ENCODE measurements around the gene TSC22D2.

- no peak for TF ChIP-seq EZH2 (IDR thresholded peaks at IDR 0.05; ENCODE audit: low read depth, low read length, severe bottlenecking)
- no peak for TF ChIP-seq CTCF (IDR thresholded peaks at IDR 0.05; ENCODE audit: control extremely low read depth in 1 of 3, insufficient read depth in 1 of 3, low read depth in 1 of 3, low read length in 3 of 3)
- TF ChIP-seq TAF7 (optimal IDR thresholded peaks at IDR 0.05; ENCODE audit: borderline replicate concordance, low read depth, low read length) = no peak
- TF ChIP-seq POLR2AphosphoS5 (IDR thresholded peaks at IDR 0.05; ENCODE audit: low read depth, low read length) = no peak
- no peak for TF ChIP-seq NANOG (IDR thresholded peaks at IDR 0.05; ENCODE audit: insufficient read depth, low read depth, low read length, poor library complexity, severe bottlenecking)
- no peak for TF ChIP-seq KDM5A (IDR thresholded peaks at IDR 0.05; ENCODE audit: low read length)
- TF ChIP-seq TAF1 (IDR thresholded peaks at IDR 0.05; ENCODE audit: low read depth, low read length) = no peak
- TF ChIP-seq FOSL1 (IDR thresholded peaks at IDR 0.05; ENCODE audit: insufficient read depth, low read depth, low read length) = no peak
- TF ChIP-seq TCF12 (IDR thresholded peaks at IDR 0.05; ENCODE audit: low read depth, low read length) = no peak
- TF ChIP-seq CHD2 (IDR thresholded peaks at IDR 0.05; ENCODE audit: low read length) = no peak
Measured at GRCh38 chr3:150374975-150375374, 33.1 kb upstream of the TSC22D2 start.

All from H1 (cell line).